GM12875 (cell line): Measurements from ENCODE around the gene L1CAM.

Experiments used
- H3K4me3 ChIP-seq: one replicate; pipeline ENCODE4 v1.5.1; 2011; ENCODE audit warnings: low read depth, low read length, control low read depth
- CTCF ChIP-seq: IDR thresholded peaks from 2 replicates; pipeline ENCODE4 v1.5.1; 2011; ENCODE audit warnings: low read depth, mild to moderate bottlenecking, control low read depth, inconsistent platforms, low read length, moderate library complexity, borderline replicate concordance; ENCODE audit not compliant: insufficient read depth

The L1CAM gene

GRCh38 chrX:153861733-153862310 lies 24.2 kb downstream of the L1CAM start:
- no peak for TF ChIP-seq CTCF
- H3K4me3 ChIP-seq: no peak overlapping the region

GRCh38 chrX:153861151-153861550 lies 24.8 kb downstream of the L1CAM start:
- TF ChIP-seq CTCF: no peak
- H3K4me3 ChIP-seq: no peak overlapping the region

GRCh38 chrX:153857348-153857903 lies 28.5 kb downstream of the L1CAM start:
- H3K4me3 ChIP-seq: no peak overlapping the region
- no peak for TF ChIP-seq CTCF

- no peak for TF ChIP-seq CTCF
- no peak overlapping the region for H3K4me3 ChIP-seq
Measured at GRCh38 chrX:153854702-153855101, 31.3 kb downstream of the L1CAM start.

GRCh38 chrX:153853902-153854267 lies 32.1 kb downstream of the L1CAM start:
- no peak for TF ChIP-seq CTCF
- no peak overlapping the region for H3K4me3 ChIP-seq

- no peak for TF ChIP-seq CTCF
- no peak overlapping the region for H3K4me3 ChIP-seq
Measured at GRCh38 chrX:153853180-153853901, 32.6 kb downstream of the L1CAM start.

GRCh38 chrX:153851981-153852380 lies 34.0 kb downstream of the L1CAM start:
- TF ChIP-seq CTCF: no peak
- H3K4me3 ChIP-seq: no peak overlapping the region
